Measurements from ENCODE around the gene DHFR2.

DNA sequence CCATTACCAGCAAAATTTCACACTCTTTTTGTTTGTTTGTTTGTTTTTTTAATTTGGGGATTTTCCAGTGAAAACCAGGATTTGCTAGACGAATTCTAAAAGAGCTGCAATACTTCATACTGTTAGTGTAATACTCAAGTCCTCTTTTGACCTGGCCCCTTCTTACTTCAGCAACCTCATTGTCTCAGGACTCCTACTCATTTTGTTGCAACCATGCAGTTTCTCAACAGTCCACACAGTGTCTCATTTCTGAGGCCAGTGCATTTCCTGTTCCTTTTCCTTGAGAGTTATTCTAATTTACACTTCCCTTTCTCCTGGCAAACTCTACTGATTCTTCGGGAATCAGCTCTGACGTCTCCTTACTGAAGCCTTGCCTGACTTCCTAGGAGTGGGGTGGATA is 35.7 kb upstream of the DHFR2 start:
- TF ChIP-seq POLR2A (IDR thresholded peaks at IDR 0.05): no peak
- TF ChIP-seq, protein P1, sequence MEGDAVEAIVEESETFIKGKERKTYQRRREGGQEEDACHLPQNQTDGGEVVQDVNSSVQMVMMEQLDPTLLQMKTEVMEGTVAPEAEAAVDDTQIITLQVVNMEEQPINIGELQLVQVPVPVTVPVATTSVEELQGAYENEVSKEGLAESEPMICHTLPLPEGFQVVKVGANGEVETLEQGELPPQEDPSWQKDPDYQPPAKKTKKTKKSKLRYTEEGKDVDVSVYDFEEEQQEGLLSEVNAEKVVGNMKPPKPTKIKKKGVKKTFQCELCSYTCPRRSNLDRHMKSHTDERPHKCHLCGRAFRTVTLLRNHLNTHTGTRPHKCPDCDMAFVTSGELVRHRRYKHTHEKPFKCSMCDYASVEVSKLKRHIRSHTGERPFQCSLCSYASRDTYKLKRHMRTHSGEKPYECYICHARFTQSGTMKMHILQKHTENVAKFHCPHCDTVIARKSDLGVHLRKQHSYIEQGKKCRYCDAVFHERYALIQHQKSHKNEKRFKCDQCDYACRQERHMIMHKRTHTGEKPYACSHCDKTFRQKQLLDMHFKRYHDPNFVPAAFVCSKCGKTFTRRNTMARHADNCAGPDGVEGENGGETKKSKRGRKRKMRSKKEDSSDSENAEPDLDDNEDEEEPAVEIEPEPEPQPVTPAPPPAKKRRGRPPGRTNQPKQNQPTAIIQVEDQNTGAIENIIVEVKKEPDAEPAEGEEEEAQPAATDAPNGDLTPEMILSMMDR (IDR thresholded peaks at IDR 0.05): no peak

Measured in uterus (tissue), 2 donors.